Mesenteric fat pad (tissue), 1 donor: Measurements from ENCODE around the gene FAM107B. TPM values are rescaled to one million over a fixed set of nuclear protein-coding genes. Genes with fewer than 3 reads are reported as not detected.

ENCODE experiments used
- DNase-seq: peaks from one replicate; pipeline ENCODE4 v3.0.0-alpha.2; 2020; ENCODE audit warnings: low spot score
- total RNA-seq: library from RNA; stranded (reverse); fragmentation: NEBNext Ultra II Directional; extraction: Animal tissue kit (Norgen Biotek cat#: 25700); gene quantifications from one replicate; pipeline ENCODE4 v1.2.1, GENCODE V29; 2021
- donor health status: DM: yes; HTN: yes; CAD: no.

FAM107B gene
- total RNA-seq, 1 donor from 2014 or later, result 88.2 TPM

DNA sequence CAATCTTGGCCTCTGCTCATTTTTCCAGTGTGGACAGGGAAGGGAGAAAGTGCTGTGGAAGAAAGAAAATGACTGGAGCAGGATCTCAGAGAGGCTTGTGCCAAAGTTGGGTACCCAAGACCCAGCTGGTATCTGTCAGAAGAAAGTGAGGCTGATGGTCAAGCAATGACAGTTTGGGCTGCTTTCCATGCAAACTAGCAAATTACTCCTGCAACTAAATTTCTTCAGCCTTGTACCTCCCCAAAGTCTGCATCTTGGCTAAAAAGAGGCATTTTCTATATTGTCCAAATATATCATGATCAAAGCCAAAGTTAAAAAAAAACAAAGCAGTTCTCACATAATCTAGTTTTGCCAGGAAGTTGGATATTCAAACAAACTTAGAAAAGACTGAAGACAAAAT is 235.5 kb downstream of the FAM107B start:
- no peak for DNase-seq

DNA sequence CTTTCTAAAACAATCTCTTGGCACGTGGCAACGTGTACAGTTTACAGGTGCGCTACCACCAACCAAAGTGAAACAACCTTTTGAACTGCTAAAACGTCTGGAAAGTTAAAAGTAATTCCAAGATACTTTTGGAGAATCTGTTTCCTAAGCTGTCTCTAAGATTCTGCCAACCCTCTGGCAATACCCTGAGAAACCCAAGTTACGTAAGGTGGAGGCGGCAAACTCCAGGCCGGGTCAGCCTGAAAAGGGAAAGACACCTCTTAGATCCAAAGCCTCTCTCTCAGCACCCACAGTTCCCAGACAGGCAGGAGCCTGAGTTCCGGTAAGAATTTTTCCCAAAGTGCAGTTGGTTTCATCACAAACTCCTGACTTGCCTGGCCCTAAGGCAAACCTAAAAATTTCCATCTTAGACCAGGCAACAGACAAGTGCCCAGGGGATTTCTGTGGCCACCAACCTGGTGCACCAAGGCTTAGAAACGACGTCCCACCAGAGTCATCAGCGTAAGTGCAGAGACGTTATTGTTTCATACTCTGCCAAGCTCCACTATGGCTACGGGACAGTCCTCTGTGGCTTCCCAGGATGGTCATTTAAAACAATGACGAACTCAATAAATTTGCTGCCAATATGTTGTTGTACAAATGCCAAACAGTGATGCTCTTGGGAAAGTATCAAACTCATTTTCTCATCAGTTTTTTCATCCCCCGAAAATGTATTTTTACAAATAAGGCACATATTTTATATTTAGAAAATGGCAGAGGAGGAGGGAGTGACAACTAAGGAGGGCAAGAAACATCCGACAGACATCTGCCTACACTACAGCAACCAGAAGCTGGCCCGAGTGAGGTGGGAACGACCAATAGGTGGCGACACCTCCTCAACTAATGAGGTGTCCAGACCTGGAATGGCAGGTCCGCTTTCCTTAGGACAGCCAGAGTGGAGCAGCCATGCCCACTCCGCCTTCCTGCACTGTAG is 238.2 kb downstream of the FAM107B start:
- no peak for DNase-seq

GRCh38 chr10:14535457-14536130 is 239.1 kb downstream of the FAM107B start:
- no peak for DNase-seq

GRCh38 chr10:14534152-14534551 is 240.5 kb downstream of the FAM107B start:
- no peak for DNase-seq

DNA sequence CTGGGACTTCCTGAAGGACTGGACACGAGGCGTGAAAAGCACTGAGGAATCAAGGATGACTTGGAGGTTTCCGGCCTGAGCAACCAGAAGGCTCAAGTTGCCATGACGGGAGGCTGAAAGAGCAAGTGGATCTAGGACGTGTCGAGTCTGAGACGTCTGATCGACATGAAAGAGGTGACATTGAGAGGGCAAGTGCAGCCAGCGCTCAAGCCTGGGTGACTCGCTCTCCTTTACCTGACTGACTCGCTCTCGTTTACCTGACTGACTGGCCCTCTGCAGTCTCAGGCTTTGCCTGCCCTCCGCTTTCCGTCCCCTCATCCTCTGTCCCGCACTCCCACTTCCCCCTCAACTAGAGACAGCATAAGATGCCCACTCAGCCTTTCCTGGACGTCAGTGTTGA is 241.4 kb downstream of the FAM107B start:
- no peak for DNase-seq

- DNase-seq, result no peak
Measured at GRCh38 chr10:14532473-14533251, 242.0 kb downstream of the FAM107B start.

- DNase-seq, result no peak
Measured at GRCh38 chr10:14531974-14532373, 242.7 kb downstream of the FAM107B start.

DNA sequence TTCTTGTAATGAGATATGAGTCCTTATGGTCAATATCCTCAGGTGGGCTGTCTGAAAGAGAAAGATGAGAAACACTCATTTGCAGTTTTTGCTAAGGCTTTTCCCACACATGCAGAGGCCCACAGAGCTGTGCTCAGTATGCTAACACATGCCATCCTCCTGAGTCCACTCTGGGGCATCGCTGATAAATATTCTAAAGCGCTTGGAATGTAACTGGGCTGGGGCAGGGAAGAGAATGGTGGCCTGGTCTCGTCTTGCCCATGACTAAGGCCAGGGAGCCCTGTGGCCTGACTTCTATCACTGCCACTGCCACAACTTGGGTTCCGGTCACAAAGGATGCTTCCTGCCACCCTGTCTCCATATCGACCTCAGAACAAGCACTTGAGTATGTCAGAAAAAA is 244.2 kb downstream of the FAM107B start:
- no peak for DNase-seq

DNA sequence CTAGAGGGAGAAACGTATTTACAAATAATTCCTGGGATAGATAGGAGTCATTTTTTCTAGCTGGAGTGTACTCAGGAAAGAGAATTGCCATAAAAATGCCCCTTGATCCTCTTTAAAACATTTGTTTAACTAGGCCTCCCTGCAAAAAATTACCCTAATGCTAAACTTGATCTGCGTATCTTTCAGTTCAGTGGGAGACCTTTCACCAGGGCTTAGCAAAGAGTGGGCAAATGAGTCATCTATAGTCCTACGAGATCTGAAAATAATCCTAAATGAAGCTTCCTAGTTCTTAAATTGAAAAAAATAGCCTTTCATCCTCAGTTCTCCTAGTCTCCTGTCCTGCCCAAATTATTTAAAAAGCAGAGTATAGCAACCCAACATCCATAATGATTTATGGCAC is 245.3 kb downstream of the FAM107B start:
- no peak for DNase-seq

- no peak for DNase-seq
Measured at GRCh38 chr10:14528450-14528849, 246.2 kb downstream of the FAM107B start.

DNA sequence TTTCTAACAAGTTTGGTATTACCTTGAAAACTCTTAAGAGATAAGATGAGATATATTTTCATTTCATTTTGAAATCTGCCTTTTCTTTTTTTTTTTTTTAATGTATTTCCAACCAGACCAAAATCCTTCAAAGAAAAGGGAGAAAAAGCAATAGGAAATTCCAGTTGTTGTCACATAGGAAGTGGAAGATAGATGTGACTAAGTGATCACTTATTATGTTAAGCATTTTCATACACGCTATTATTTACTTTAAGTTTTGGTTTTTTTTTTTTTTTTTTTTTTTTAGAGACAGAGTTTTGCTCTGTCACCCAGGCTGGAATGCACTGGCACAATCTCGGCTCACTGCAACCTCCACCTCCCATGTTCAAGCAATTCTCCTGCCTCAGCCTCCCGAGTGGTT is 246.8 kb downstream of the FAM107B start:
- no peak for DNase-seq

- no peak for DNase-seq
Measured at GRCh38 chr10:14527134-14527844, 247.4 kb downstream of the FAM107B start.

DNA sequence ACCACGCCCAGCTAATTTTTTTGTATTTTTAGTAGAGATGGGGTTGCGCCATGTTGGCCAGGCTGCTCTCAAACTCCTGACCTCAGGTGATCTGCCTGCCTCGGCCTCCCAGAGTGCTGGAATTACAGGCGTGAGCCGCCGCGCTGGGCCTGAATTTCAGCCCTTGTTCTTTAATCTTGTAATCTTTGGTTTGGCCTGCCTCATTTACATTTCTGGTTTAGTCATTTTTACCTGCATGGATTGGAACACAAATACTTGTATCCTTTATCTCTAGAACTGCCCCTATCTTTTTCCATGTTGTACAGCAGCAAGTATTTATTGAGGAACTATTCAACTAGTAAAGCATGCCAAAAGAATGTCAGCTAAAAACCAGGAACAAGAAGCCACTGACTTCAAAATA is 248.4 kb downstream of the FAM107B start:
- no peak for DNase-seq

DNA sequence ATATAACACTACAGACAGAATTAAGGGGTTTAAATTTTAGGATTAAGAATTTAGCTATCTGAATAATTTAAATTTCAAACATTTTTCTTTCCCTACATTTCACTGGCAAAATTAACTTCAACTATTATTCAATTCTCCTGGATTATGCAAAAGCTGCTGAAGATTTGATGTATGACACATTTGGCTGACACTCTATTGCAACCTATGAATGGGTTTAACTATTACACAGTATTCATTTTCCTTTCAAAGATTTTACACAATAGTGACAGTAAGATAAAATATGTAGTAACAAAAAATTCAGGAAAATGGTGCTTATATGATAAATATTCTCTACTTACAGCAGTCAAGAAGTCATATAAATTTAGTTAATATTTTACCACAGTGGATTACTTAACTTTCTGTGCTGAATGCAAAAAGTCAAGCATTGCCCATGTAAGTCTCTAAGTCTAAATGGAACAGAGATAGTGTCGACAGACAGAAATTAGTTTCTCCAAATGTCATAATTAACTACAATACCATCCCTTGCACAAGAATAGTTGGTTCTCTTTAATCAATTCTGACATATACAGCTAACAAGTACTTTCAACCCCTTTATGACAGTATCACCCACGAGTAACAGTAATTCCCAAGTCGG is 249.9 kb downstream of the FAM107B start:
- no peak for DNase-seq

DNA sequence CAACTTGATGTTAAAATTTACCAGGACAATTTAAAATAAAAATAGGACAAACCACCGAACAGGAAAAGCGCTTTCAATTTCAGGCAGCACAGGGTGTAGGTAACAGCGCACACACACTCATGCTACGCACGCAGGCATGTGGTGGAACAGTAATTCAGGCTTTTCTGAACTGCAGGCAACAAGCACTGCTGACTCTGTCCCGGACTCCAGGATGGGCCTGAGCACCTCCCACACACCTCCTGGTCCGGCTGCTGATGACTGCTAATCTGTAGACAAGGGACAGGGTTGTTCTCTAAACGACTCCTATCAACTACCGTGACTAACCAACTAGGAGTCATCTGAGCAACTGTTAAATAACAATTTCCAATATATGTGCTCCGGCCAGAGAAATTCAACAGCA is 251.4 kb downstream of the FAM107B start:
- no peak for DNase-seq

DNA sequence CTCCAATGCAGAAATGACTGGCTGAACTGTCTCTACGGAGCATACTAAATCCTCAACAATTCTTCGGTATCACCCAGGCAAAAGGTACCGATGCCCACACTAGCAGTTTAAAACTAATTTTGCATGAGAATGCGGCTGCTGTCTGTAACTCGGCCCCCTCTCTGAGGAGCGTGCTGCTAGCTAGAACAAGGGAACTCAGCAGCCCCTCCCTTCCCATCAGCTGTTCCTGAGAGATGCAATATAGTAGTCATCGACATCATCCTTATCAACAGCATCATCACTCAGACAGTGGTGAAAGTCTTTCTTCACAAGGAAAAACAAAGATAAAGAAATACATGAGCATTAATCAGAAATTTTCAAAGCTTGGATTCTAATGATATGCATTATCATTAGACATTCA is 254.9 kb downstream of the FAM107B start:
- DNase-seq, result no peak

DNA sequence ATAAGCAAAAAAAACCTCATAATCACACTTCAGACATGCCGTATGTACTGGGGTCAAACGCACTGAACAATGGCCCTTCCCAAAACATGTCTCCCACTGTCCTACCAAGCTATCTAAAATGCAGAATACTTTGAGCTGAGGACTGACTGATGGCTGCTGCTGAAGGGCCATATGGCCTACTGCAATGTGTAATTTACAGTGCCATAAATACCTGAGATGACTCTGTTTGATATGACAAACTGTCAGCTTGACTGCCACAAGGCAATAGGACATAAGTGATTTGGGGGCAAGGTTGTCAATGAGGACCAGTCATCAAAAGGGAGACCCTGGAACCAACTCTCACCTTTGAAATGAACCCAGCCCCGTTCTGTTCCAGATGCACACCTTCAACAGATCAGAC is 256.5 kb downstream of the FAM107B start:
- DNase-seq, result no peak

GRCh38 chr10:14513123-14513522 is 261.6 kb downstream of the FAM107B start:
- DNase-seq, result no peak

GRCh38 chr10:14510346-14510745 is 264.4 kb downstream of the FAM107B start:
- no peak for DNase-seq

DNA sequence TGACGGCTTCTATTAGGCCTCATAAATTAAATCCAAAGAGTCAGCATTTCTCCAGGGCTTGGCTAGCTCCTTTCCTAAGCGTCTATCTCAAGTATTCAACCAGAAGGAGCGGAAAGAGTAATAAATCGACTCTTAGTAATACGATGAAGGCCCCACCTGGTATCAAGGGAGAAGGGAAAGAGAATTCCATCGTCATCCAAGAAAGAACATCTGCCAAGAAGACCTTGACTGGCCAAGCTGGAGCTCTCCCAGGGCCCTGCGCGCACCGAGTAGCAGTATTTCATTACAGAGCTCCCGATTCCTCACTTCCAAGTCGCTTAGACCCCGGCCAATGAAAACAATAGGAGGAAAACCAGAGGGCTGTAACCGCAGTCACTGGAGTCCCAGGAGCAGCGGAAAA is 266.0 kb downstream of the FAM107B start:
- DNase-seq, result no peak

GRCh38 chr10:14507781-14508180 is 266.9 kb downstream of the FAM107B start:
- DNase-seq, result no peak
